Measurements from ENCODE around the gene AP2S1.

AP2S1 gene

DNA sequence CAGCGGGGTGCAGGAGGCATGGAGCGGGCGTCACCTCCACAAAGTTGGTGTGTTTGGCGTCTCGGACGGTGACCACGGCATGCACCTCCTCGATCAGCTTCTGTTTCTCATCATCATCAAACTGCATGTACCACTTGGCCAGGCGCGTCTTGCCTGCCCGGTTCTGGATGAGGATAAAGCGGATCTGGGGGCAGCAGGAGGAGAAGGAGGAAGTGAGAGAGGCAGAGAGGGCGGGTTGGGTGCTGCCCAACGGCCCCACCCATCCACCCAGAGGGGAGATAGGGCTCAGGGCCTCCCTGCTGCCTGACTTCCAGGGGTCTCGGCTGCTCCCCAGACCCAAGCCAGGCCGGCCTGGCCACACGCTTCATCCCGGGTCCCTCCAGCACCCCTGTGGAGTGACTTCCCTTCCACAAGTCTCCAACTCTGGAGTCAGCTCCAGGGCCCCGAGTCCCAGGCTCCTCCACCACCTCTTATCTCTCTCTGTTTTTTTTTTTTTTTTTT is 4.6 kb downstream of the AP2S1 start:
- no peak overlapping the region for H3K27ac ChIP-seq (replicated peaks)
- DNase-seq (ENCODE audit: low read depth in 1 of 2, low spot score in 1 of 2): no peak
- TF ChIP-seq, protein P1, sequence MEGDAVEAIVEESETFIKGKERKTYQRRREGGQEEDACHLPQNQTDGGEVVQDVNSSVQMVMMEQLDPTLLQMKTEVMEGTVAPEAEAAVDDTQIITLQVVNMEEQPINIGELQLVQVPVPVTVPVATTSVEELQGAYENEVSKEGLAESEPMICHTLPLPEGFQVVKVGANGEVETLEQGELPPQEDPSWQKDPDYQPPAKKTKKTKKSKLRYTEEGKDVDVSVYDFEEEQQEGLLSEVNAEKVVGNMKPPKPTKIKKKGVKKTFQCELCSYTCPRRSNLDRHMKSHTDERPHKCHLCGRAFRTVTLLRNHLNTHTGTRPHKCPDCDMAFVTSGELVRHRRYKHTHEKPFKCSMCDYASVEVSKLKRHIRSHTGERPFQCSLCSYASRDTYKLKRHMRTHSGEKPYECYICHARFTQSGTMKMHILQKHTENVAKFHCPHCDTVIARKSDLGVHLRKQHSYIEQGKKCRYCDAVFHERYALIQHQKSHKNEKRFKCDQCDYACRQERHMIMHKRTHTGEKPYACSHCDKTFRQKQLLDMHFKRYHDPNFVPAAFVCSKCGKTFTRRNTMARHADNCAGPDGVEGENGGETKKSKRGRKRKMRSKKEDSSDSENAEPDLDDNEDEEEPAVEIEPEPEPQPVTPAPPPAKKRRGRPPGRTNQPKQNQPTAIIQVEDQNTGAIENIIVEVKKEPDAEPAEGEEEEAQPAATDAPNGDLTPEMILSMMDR (IDR thresholded peaks at IDR 0.05; ENCODE audit: insufficient read depth, low read length): no peak
- TF ChIP-seq SPI1 (IDR thresholded peaks at IDR 0.05; ENCODE audit: borderline replicate concordance, low read depth) (no peak), GABPA (IDR thresholded peaks at IDR 0.05; ENCODE audit: low read depth) (no peak), POLR2AphosphoS5 (IDR thresholded peaks at IDR 0.05; ENCODE audit: low read depth) (no peak)
- TF ChIP-seq, protein P2, sequence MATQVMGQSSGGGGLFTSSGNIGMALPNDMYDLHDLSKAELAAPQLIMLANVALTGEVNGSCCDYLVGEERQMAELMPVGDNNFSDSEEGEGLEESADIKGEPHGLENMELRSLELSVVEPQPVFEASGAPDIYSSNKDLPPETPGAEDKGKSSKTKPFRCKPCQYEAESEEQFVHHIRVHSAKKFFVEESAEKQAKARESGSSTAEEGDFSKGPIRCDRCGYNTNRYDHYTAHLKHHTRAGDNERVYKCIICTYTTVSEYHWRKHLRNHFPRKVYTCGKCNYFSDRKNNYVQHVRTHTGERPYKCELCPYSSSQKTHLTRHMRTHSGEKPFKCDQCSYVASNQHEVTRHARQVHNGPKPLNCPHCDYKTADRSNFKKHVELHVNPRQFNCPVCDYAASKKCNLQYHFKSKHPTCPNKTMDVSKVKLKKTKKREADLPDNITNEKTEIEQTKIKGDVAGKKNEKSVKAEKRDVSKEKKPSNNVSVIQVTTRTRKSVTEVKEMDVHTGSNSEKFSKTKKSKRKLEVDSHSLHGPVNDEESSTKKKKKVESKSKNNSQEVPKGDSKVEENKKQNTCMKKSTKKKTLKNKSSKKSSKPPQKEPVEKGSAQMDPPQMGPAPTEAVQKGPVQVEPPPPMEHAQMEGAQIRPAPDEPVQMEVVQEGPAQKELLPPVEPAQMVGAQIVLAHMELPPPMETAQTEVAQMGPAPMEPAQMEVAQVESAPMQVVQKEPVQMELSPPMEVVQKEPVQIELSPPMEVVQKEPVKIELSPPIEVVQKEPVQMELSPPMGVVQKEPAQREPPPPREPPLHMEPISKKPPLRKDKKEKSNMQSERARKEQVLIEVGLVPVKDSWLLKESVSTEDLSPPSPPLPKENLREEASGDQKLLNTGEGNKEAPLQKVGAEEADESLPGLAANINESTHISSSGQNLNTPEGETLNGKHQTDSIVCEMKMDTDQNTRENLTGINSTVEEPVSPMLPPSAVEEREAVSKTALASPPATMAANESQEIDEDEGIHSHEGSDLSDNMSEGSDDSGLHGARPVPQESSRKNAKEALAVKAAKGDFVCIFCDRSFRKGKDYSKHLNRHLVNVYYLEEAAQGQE (IDR thresholded peaks at IDR 0.05; ENCODE audit: insufficient replicate concordance, low read depth): no peak

DNA sequence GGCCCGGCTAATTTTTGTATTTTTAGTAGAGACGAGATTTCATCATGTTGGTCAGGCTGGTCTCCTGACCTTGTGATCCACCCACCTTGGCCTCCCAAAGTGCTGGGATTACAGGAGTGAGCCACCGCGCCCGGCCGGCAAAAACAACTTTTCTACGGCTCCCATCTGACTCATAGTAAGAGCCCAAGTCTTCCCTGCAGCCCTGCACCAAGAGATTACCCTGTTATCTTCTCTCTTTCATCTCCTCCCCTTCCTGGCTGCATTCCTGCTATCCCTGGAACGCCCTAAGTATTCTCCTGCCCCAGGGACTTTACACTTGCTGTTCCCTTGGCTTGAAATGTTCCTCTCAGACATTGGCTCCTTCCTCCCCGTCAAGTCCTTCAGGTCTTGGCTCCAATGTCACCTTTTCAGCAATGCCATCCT is 6.6 kb downstream of the AP2S1 start:
- no peak overlapping the region for H3K4me3 ChIP-seq (replicated peaks; ENCODE audit: insufficient read depth, low read length)
- no peak for DNase-seq (ENCODE audit: low read depth in 1 of 2, low spot score in 1 of 2)
- TF ChIP-seq GABPA (IDR thresholded peaks at IDR 0.05; ENCODE audit: low read depth) (no peak), POLR2AphosphoS5 (IDR thresholded peaks at IDR 0.05; ENCODE audit: low read depth) (no peak), SPI1 (IDR thresholded peaks at IDR 0.05; ENCODE audit: borderline replicate concordance, low read depth) (no peak)
- TF ChIP-seq, protein P2 (IDR thresholded peaks at IDR 0.05; ENCODE audit: insufficient replicate concordance, low read depth): no peak
- TF ChIP-seq, protein P1 (IDR thresholded peaks at IDR 0.05; ENCODE audit: insufficient read depth, low read length): no peak
- no peak overlapping the region for H3K27ac ChIP-seq (replicated peaks)
- no peaks in the 10 kb centered on the region for H3K27me3 ChIP-seq (ENCODE audit: insufficient read depth, poor library complexity, severe bottlenecking)

More for the DNA sequence above, 4.6 kb downstream of the AP2S1 start:
- H3K27me3 ChIP-seq (ENCODE audit: insufficient read depth, poor library complexity, severe bottlenecking): no peaks in the 10 kb centered on the region
- H3K4me3 ChIP-seq (replicated peaks; ENCODE audit: insufficient read depth, low read length): no peak overlapping the region

DNA sequence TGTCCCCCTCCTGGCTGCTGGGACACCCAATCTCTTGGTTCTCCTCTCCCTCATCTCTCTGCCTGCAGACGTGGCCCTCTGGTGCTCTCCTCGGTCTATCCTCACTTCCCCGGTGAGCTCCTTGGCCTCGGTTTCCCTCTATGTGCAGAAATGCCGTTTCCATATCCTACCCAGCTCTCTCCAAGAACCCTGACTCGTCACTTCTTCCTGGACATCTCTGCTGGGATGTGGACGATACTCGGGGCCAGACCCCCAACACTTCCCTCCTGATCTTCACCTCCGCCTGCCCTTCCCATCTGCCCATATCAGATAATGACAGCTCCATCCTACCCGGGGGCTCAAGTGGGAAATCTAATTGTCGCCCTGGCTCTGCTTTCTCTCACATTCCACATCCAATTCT is 7.9 kb downstream of the AP2S1 start:
- no peaks in the 10 kb centered on the region for H3K27me3 ChIP-seq (ENCODE audit: insufficient read depth, poor library complexity, severe bottlenecking)
- no peak for DNase-seq (ENCODE audit: low read depth in 1 of 2, low spot score in 1 of 2)
- no peak overlapping the region for H3K4me3 ChIP-seq (replicated peaks; ENCODE audit: insufficient read depth, low read length)
- no peak overlapping the region for H3K27ac ChIP-seq (replicated peaks)
- no peak for TF ChIP-seq GABPA (IDR thresholded peaks at IDR 0.05; ENCODE audit: low read depth)
- TF ChIP-seq, protein P2 (IDR thresholded peaks at IDR 0.05; ENCODE audit: insufficient replicate concordance, low read depth): no peak
- no peak for TF ChIP-seq POLR2AphosphoS5 (IDR thresholded peaks at IDR 0.05; ENCODE audit: low read depth)
- TF ChIP-seq, protein P1 (IDR thresholded peaks at IDR 0.05; ENCODE audit: insufficient read depth, low read length): no peak
- no peak for TF ChIP-seq SPI1 (IDR thresholded peaks at IDR 0.05; ENCODE audit: borderline replicate concordance, low read depth)

Measured in HL-60 (cell line).